Hematopoietic multipotent progenitor cell treated with erythropoietin and hydrocortisone succinate and interleukin-3 and kit ligand, for 15 days (in vitro differentiated cells): ENCODE data around the gene ZNF592.

Experiments used
- DNase-seq: peaks from one replicate; pipeline ENCODE4 v3.0.0-alpha.2; 2015; ENCODE audit warnings: low spot score

ZNF592 gene

GRCh38 chr15:84811151-84811550 lies 62.8 kb downstream of the ZNF592 start:
- no peak for DNase-seq

- DNase-seq, result no peak
Measured at GRCh38 chr15:84811828-84812227, 63.4 kb downstream of the ZNF592 start.

GRCh38 chr15:84812842-84813241 lies 64.5 kb downstream of the ZNF592 start:
- no peak for DNase-seq

- no peak for DNase-seq
Measured at GRCh38 chr15:84813435-84813834, 65.0 kb downstream of the ZNF592 start.

- DNase-seq, result no peak
Measured at GRCh38 chr15:84813931-84814330, 65.5 kb downstream of the ZNF592 start.

- DNase-seq, result no peak
Measured at GRCh38 chr15:84814916-84815315, 66.5 kb downstream of the ZNF592 start.

- no peak for DNase-seq
Measured at GRCh38 chr15:84816694-84817465, 68.5 kb downstream of the ZNF592 start, which contains the start of gene ALPK3. Gene ALPK3 (plus strand): TSS chr15:84817356. CDS start chr15:84817453, 97 bp downstream.

- no peak for DNase-seq
Measured at GRCh38 chr15:84817466-84818081, 69.2 kb downstream of the ZNF592 start.

- DNase-seq, result no peak
Measured at GRCh38 chr15:84818261-84819131, 70.1 kb downstream of the ZNF592 start.

GRCh38 chr15:84819291-84819768 lies 70.9 kb downstream of the ZNF592 start:
- no peak for DNase-seq

GRCh38 chr15:84819791-84820190 lies 71.4 kb downstream of the ZNF592 start:
- DNase-seq, result no peak

- DNase-seq, result no peak
Measured at GRCh38 chr15:84821501-84822021, 73.2 kb downstream of the ZNF592 start.

GRCh38 chr15:84822653-84823281 lies 74.4 kb downstream of the ZNF592 start:
- no peak for DNase-seq

GRCh38 chr15:84823282-84823878 lies 75.0 kb downstream of the ZNF592 start:
- DNase-seq, result no peak

- no peak for DNase-seq
Measured at GRCh38 chr15:84824260-84825007, 76.0 kb downstream of the ZNF592 start.

- DNase-seq, result no peak
Measured at GRCh38 chr15:84826369-84826823, 78.0 kb downstream of the ZNF592 start.

- no peak for DNase-seq
Measured at GRCh38 chr15:84827246-84827645, 78.9 kb downstream of the ZNF592 start.

- DNase-seq, result no peak
Measured at GRCh38 chr15:84828086-84828908, 79.9 kb downstream of the ZNF592 start.

- DNase-seq, result no peak
Measured at GRCh38 chr15:84829428-84829827, 81.0 kb downstream of the ZNF592 start.

GRCh38 chr15:84830036-84830435 lies 81.6 kb downstream of the ZNF592 start:
- no peak for DNase-seq
